Hepatocyte (in vitro differentiated cells): ENCODE data around the gene ADAMTS12.

Experiments
- CTCF ChIP-seq: fragments of 200-600 bp; sonication (generic); IDR thresholded peaks from 2 replicates; pipeline ENCODE4 v1.5.1; 2016; ENCODE audit warnings: antibody characterized with exemption, mild to moderate bottlenecking; ENCODE audit not compliant: poor library complexity
- EZH2 ChIP-seq: fragments of 200-600 bp; sonication (generic); IDR thresholded peaks from 2 replicates; pipeline ENCODE4 v1.6.1; 2016; ENCODE audit warnings: antibody characterized with exemption, mild to moderate bottlenecking, borderline replicate concordance

- TF ChIP-seq CTCF (no peak), EZH2 (no peak)
Observed at GRCh38 chr5:33933723-33934169, 42.0 kb upstream of the ADAMTS12 start.
